GM21390 (cell line): ENCODE results near the gene ALDH18A1.

Experiments used
- ATAC-seq: cut with Tn5 transposase; IDR thresholded peaks from one replicate; pipeline ENCODE4 v1.9.1; 2021; ENCODE audit not compliant: unreplicated experiment

The ALDH18A1 gene

DNA sequence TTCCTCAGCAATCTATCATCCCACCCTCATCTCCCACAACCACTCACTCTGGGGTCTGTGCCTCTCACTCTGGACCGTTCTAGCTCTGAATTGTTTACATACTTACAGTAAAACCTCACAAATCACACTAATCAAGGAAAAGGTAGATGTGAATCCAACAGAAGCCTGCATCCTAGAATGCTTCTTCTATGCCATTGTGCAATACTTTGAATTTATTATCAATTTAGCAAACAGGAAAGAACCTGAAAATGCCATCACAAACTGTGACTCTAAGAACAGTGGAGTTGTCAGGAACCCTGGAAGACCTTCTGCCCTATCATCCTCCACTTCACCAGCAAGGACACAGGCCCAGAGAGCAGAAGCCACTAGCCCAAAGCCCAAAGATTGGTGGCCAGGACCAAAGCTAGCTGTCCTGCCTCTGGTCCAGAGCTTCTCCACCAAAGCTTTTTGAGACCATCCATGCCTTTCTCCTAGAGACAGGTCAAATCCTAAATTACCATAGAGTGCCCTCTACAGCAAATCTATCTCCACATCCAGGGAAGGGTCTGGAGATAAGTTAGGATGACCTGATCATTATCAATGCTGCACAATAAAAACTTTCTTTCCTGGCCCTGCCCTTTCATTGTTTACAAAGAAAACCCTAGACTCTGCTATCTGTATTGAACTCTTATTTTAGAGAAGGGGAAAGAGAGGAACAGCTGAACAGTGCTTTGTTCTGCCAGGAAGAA is 97.8 kb downstream of the ALDH18A1 start:
- no peak for ATAC-seq

GRCh38 chr10:95556994-95557767 is 99.3 kb downstream of the ALDH18A1 start:
- ATAC-seq, result no peak
